NCI-H2171 treated with DMSO at 0.1 percent for 48 hours (cell line): Measurements from ENCODE around the gene NFASC.
A peak's percentile ranks its signal among the peaks of the same experiment; 100 is the strongest.

Source experiments
- DNase-seq: peaks from one replicate; lab custom pipeline; 2025; lab: John Stamatoyannopoulos, UW

Gene NFASC

DNA sequence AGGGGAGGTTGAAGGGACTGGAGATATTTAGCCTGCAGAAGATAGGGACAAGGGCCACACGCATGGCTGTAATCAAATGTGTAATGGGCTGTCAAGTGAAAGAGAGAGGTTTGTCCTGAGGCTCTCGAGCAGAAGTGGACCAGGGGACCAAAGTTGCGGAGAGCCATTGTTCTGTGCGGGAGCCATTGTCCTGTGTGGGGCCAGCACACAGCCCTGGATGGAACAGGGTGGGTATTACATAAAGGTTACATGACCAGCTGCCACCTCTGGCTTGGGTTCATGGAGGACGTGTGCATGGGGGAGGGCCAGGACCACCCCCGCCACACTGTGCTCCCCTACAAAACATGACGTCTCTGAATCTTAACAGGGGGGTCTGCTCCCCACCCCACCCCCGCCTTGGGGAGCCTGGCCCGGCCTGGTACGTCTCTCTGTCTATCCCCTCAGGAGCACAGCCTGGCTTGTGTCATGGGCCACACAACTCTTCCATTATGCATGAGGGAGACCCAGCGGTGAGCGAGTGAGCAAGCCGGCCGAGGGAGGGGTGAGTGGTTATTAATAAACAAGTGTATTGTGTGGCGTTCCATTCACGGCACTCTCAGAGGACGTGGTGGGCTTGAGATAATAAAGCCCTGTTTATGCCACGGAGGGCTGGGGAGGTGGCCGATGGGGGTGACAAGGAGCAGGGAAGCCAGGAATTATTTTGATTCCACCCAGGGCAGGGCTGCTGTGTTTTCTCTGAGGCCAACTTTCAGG is at the start of gene NFASC:
Gene NFASC (plus strand): TSS at position 703 of the 753 bp plus-strand sequence. CDS start 73,454 bp downstream, outside the sequence.
- no peak for DNase-seq

DNA sequence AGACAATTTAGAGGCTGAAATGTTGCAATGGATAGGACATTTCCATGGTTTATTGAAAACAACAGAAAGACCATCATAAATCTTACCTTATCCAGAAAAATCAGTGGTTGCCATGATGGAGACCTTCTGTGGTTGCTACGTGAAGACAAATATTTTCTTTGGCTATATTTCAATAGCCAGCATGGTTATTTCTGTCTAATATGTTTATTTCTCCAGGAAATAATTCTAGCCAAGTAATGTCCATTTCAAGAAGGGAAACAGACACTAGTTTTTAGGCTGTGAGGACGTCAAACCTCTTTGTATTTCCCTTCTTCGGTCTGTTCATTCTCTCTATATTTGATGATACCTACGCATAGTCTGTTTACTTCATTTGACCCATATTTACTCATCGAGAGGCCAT is 49.2 kb upstream of the NFASC start:
- DNase-seq: no peak

- DNase-seq: no peak
Observed at GRCh38 chr1:204821924-204822323, 48.7 kb upstream of the NFASC start.

GRCh38 chr1:204826970-204827369 is 43.7 kb upstream of the NFASC start:
- DNase-seq: no peak

DNA sequence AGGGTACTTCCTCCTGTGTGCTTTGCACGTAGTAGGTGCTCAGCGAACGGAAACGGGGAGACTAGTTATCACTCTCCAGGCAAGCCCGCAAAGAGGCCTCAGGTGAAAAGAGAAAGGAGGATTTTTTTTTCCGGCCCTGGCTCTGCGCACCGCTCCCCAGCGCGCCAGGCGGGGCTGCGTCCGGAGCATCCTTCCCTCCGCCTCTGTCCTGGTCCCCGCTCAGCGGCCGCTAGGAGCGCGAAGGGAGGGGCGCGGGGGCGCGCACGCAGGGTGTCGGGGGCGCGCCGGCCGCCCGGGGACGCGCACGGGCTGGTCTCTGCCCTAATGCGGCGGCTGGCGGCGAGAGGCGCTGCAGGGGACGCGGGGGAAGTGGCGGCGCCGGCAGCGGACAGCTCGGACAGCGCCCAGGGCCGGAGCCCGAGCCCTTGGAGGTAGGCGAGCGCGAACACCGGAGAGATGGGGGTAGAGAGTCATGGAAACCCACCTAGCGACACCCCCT is 42.3 kb upstream of the NFASC start:
- peak; percentile 77 for DNase-seq

GRCh38 chr1:204829133-204829825 is 41.4 kb upstream of the NFASC start:
- no peak for DNase-seq

GRCh38 chr1:204830747-204831146 is 39.9 kb upstream of the NFASC start:
- peak; percentile 21 for DNase-seq

DNA sequence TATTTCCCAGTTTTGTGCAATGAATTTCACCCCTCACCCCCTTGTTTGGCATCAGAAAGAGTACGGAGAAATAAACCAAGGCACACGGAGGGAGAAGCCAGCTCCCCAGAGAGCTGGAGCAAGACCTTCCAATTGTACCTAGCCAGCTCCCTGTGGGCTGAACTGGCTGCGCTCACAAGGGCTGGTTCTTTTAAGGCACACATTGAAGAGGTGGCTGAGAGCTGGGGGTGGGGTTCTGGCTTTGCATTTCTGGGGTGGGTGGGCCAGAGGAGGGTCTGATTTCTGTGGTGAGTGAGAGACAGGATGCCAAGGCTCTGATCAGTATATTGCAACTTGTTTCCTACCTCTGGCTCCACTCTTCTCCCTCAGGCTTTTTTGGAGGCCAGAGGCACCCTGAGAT is 39.5 kb upstream of the NFASC start:
- no peak for DNase-seq

- DNase-seq: peak; percentile 76
Observed at GRCh38 chr1:204834336-204834735, 36.3 kb upstream of the NFASC start.

GRCh38 chr1:204834752-204835151 is 35.9 kb upstream of the NFASC start:
- DNase-seq: no peak

GRCh38 chr1:204835737-204836136 is 34.9 kb upstream of the NFASC start:
- no peak for DNase-seq

DNA sequence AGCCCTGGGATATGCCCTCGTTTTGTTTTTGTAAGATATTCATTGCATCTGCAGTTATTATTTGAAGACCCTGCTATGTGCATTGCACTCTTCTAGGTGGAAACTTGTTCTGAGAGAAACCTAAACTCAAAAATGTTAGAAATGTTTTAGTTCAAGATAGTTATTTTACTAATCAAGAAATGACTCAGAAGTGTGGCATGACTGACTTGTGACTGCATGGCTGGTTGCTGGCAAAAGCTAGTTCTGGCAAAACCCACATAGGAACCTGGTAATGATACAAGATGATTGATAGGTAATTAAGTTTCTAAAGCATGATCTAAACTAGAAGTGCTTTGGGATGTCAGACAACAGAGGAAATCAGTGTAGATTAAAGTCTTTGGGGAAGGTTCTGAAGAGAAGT is 33.8 kb upstream of the NFASC start:
- DNase-seq: no peak

- DNase-seq: no peak
Observed at GRCh38 chr1:204837440-204838084, 33.1 kb upstream of the NFASC start.

DNA sequence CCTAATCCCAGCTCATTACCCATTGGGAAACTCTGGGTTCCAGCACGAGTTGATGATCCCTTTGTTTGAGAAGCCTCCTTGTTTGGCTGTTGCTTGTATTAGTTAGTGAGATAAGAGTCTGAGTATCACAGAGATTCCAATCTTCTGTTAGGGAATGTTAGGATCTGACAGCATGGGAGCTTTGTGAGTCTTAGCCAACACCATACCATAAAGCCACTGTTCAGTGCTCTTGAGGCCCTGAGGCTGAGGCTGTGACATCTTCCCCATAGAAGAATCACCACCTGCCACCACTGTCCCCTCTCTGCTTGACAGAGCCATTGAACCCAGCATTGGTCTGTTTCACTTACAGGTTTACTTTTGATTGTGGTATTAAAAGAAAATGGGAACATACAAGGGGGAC is 29.3 kb upstream of the NFASC start:
- no peak for DNase-seq

- no peak for DNase-seq
Observed at GRCh38 chr1:204841798-204842197, 28.9 kb upstream of the NFASC start.

- no peak for DNase-seq
Observed at GRCh38 chr1:204842369-204842768, 28.3 kb upstream of the NFASC start.

DNA sequence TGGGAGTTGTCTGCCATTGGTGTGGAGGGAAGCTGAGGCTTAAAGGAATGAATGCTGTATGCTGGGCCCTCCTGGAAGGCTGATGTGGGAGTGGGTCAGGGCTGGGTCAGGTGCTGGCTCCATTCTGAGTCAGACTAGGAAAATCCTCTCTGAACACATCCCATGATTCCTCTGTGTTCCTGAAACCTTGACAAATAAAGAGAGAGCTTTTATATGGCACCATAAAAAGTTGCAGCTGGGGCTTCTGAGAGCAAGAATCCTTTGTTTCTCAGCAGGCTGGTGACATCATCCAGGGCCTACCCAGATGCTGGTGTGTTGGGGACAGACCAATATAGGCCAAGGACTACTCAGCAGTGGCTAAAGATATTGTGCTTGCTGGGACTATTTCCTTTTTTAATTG is 27.8 kb upstream of the NFASC start:
- no peak for DNase-seq

DNA sequence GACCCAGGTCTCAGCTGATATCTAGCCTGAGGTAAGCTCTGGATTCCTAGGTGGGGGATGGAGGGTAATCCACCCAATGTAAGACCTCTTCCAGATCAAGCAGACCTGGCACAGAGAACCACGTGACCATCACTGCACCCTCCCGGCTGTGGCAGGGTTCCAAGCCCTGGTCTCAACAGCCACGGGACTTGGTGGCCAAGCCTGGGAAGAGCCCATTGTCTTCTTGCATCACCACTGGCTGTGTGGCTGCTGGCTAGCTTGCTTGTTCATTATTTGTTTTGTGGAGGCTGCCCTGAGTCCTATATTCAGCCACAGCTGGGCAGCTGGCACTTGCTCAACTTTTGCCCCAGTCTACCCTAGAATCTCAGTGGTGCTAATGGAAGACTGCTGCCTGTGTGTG is 24.1 kb upstream of the NFASC start:
- no peak for DNase-seq

DNA sequence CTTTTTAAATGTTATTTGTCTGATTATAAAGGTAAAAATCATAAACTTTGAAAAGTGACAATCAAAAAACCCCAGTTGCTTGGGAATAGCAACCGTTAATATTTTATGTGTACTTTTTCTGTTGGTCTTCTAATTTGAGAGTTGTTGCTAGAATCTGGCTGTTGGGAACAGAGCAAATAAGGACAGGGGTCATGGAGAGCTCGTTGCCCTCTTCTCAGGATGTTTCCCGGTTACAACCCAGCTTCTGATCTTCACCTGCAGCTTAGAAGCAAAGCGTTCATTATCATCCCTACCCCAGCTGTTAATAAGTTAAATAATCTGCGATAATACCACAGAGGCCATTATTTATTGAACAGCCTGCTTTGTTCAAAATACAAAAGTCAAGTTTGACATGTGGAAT is 22.1 kb upstream of the NFASC start:
- DNase-seq: no peak

DNA sequence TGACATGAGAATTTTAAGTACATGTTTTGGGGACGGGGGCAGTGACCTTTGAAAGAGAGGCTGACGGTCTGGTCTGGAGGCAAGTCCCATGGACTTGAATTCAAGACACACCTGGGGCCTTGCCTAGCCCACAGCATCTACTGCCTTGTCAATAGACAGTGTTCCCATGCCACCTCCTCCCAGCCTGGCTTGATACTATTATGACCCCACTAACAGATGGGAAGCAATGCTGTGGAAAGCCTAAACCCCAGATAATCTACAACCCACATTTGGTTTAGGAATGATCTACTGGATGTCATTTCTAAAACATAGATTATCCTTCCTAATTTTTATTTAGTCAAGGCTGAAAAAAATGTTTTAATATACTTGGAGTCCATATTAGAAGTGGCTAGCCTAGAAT is 17.8 kb upstream of the NFASC start:
- DNase-seq: no peak

DNA sequence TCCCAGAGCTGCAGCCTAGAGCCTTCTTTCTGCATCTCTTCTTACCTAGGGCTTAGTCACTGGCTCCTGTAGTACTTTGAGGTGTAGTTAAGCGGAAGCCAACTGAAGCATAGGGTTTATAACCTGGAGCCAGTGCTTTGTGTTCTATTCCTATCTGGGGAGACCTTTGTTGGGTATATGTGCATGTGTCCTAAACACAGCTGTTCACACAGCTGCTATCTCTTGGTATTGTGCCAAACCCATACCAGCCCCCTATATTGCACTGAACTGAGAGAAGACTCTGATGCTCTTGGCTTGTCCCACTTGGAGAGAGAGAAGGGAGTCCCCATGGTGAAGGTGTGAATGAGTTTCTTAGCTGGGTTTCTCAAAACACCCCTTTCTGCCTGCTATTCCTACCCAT is 17.2 kb upstream of the NFASC start:
- DNase-seq: peak; percentile 91

DNA sequence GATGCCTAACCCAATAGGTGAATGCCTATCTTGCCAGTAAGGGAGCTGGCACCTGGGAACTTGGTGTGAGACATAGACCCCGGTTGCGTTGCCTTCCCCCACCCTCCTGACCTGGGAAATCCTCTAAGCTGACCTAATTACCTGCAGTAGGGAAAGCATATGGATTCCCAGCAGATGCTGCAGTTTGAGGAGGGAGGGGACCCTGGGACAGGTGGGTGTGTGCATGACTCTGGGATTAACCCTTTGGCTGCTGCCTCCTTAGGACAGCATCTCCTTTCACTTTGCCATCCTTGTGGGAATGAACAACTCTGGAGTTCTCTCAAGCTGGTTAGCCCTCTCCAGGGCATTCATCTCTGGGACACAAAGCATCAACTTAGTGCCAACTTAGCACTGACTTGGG is 16.4 kb upstream of the NFASC start:
- peak; percentile 85 for DNase-seq

DNA sequence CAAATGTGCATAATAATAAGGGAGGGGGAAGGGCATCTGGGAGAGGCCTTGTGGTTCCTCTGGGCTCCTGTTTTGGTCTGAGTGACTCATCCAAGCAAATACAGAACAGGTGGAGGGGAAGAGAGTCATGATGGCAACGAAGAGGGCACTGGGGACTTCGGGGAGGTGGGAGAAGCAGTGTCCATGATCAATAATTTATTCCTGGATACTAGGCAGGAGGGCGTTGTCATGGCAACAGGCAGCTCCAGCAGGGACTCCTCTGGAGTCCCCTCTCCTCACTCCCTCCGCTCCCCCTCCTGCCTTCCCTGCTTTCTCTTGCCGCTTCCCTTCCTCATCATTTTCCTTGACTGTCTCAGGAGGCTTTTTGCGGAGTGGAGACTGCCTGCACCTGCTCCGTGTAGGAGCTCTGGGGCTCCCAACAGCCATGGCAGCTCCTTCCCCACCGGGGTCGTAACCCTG is 12.3 kb upstream of the NFASC start:
- peak; percentile 88 for DNase-seq
